Calu3 (cell line): ENCODE data around the gene BCL7A. TPM values are rescaled to one million over a fixed set of nuclear protein-coding genes. Genes with fewer than 3 reads are reported as not detected.

Experiments used
- BruUV-seq: library from RNA; stranded (reverse); fragments of 400-500 nt; replicated peaks from 2 replicates; lab custom pipeline; 2021; lab: Mats Ljungman, UMichigan
- CTCF ChIA-PET: fragments of 300-600 bp; sonication (Branson Sonifier 250); formaldehyde crosslinking; loops from one replicate; lab custom pipeline; 2022; ENCODE audit warnings: antibody characterized with exemption; lab: Charles Lee
- DNase-seq: peaks from one replicate; pipeline ENCODE4 v3.0.0; 2022
- H3K27ac Mint-ChIP-seq: one replicate; pipeline ENCODE4 v1.8.0; 2022; ENCODE audit warnings: mixed read lengths; ENCODE audit not compliant: unreplicated experiment
- H3K27me3 Mint-ChIP-seq: one replicate; pipeline ENCODE4 v1.8.0; 2022; ENCODE audit warnings: mixed read lengths; ENCODE audit not compliant: unreplicated experiment
- H3K36me3 Mint-ChIP-seq: one replicate; pipeline ENCODE4 v1.8.0; 2022; ENCODE audit warnings: mild to moderate bottlenecking, moderate library complexity, mixed read lengths; ENCODE audit not compliant: insufficient read depth, unreplicated experiment
- H3K4me1 Mint-ChIP-seq: one replicate; pipeline ENCODE4 v1.8.0; 2022; ENCODE audit warnings: mild to moderate bottlenecking, low read depth, mixed read lengths; ENCODE audit not compliant: unreplicated experiment
- H3K4me3 Mint-ChIP-seq: one replicate; pipeline ENCODE4 v1.8.0; 2022; ENCODE audit warnings: mild to moderate bottlenecking, low read depth, moderate library complexity, mixed read lengths; ENCODE audit not compliant: unreplicated experiment
- H3K9me3 Mint-ChIP-seq: one replicate; pipeline ENCODE4 v1.8.0; 2022; ENCODE audit warnings: low read depth, mixed read lengths; ENCODE audit not compliant: unreplicated experiment
- intact Hi-C: fragments of 100-400 bp; cut with micrococcal nuclease; formaldehyde crosslinking; loops from one replicate; pipeline ENCODE4 v1.10.0; 2022; ENCODE audit not compliant: unreplicated experiment
- total RNA-seq: library from RNA; stranded (reverse); gene quantifications from 2 replicates; pipeline ENCODE4 v1.2.3, GENCODE V29; 2022
- TF ChIP-seq, protein P1 (sequence below): fragments of 200-600 bp; IDR thresholded peaks from one replicate; pipeline ENCODE4 v1.8.0; 2022; ENCODE audit warnings: antibody characterized with exemption; ENCODE audit not compliant: unreplicated experiment

Gene BCL7A
- total RNA-seq, 1 experiment from 2014 or later = 21.0 TPM

DNA sequence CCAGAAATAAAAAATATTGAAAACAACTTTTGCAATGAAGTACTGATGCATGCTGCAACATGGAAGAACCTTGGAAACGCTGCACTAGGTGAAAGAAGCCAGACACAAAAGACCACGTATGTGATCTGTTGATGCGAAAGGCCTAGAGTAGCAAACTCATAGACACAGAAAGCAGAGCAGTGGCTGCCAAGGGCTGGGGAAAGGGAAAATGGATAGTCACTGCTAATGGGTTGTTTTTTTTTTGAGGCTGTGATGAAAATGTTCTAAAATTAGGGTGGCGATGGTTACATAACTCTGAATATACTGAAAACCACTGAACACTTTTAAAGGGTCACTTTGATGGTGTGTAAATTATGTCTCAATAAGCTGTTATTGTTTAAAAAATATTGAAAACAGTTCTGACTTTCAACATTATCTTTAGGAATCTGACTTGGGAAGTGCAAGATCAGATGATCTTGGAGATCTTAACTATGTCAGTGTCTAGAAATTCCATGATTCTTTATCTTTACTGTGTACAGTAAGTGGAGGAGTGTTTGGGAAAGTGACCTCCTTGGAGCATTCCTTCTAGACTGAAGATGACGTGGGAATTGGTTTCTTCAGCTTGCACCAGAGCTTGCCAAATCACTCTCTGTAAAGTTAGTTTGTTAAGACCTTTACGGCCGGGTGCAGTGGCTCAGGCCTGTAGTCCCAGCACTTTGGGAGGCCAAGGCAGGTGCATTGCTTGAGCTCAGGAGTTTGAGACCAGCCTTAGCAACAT lies 69.3 kb downstream of the BCL7A start:
- no peak for DNase-seq
- intact Hi-C loops = no loop called here
- Mint-ChIP-seq H3K27ac (no peak overlapping the region), H3K36me3 (no peaks in the 10 kb centered on the region), H3K27me3 (no peaks in the 10 kb centered on the region), H3K9me3 (no peaks in the 10 kb centered on the region), H3K4me3 (no peak overlapping the region), H3K4me1 (peaks cover 2% of the 10 kb centered on the region)
- CTCF ChIA-PET = no interaction called here
- no TSS peak for BruUV-seq
- TF ChIP-seq, protein P1, sequence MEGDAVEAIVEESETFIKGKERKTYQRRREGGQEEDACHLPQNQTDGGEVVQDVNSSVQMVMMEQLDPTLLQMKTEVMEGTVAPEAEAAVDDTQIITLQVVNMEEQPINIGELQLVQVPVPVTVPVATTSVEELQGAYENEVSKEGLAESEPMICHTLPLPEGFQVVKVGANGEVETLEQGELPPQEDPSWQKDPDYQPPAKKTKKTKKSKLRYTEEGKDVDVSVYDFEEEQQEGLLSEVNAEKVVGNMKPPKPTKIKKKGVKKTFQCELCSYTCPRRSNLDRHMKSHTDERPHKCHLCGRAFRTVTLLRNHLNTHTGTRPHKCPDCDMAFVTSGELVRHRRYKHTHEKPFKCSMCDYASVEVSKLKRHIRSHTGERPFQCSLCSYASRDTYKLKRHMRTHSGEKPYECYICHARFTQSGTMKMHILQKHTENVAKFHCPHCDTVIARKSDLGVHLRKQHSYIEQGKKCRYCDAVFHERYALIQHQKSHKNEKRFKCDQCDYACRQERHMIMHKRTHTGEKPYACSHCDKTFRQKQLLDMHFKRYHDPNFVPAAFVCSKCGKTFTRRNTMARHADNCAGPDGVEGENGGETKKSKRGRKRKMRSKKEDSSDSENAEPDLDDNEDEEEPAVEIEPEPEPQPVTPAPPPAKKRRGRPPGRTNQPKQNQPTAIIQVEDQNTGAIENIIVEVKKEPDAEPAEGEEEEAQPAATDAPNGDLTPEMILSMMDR = no peak

DNA sequence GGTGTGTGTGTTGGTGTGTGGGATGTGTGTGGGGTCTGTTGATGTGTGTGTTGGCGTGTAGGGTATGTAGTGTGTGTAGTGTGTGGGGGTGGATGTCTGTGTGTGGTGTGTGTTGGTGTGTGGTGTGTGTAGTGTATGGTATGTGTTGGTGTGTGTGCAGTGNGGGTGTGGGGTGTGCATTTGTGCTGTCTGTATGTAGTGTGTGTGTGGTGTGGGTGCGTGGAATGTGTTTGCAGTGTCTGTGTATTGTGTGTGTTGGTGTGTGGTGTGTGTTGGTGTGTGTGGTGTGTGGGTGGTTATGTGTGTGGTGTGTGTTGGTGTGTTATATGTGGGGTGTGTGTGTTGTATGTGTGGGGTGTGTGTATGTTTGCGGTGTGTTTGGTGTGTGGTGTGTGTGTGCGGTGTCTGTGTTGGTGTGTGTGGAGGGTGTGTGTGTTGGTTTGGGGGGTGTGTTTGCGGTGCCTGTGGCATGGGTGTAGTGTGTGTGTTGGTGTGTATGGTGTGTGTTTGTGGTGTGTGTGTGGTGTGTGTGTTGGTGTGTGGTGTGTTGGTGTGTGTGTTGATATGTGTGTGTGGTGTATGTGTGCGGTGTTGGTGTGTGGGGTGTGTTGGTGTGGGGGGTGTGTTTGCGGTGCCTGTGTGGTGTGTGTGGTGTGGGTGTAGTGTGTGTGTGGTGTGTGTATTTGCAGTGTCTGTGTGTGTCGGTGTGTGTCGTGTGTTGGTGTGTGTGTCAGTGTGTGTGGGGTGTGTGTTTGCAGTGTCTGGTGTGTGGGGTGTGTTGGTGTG lies 71.6 kb downstream of the BCL7A start:
- CTCF ChIA-PET = no interaction called here

DNA sequence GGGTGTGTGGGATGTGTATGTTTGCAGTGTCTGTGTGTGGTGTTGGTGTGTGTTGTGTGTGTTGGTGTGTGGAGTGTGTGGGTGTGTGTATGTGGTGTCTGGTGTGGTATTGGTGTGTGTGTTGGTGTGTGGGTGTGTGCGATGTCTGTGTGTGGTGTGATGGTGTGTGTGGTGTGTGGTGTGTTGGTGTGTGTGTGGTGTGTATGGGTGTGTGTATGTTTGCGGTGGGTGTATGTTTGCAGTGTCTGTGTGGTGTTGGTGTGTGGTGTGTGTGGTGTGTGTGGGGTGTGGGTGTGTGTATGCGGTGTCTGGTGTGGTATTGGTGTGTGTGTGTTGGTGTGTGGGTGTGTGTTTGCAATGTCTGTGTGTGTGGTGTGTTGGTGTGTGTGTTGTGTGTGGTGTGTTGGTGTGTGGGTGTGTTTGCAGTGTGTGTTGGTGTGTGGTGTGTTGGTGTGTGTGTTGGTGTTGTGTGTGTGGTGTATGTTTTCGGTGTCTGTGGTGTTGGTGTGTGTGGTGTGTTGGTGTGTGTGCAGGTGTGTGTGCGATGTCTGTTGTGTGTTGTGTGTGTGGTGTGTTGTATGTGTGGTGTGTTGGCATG lies 72.6 kb downstream of the BCL7A start:
- CTCF ChIA-PET = no interaction called here
- no peaks in the 10 kb centered on the region for H3K9me3 Mint-ChIP-seq
- H3K36me3 Mint-ChIP-seq = peaks cover 6% of the 10 kb centered on the region
- no peak overlapping the region for H3K4me3 Mint-ChIP-seq
- BruUV-seq = no TSS peak
- TF ChIP-seq, protein P1 = no peak
- intact Hi-C loops = no loop called here
- no peak for DNase-seq
- no peaks in the 10 kb centered on the region for H3K27me3 Mint-ChIP-seq
- no peak overlapping the region for H3K27ac Mint-ChIP-seq
- H3K4me1 Mint-ChIP-seq = peaks cover 32% of the 10 kb centered on the region

More for the DNA sequence above, 71.6 kb downstream of the BCL7A start:
- Mint-ChIP-seq H3K27me3 (no peaks in the 10 kb centered on the region), H3K9me3 (no peaks in the 10 kb centered on the region), H3K36me3 (peaks cover 6% of the 10 kb centered on the region), H3K4me3 (no peak overlapping the region), H3K4me1 (peaks cover 23% of the 10 kb centered on the region), H3K27ac (no peak overlapping the region)
- intact Hi-C loops = no loop called here
- no peak for DNase-seq
- TF ChIP-seq, protein P1 = no peak
- BruUV-seq = no TSS peak

DNA sequence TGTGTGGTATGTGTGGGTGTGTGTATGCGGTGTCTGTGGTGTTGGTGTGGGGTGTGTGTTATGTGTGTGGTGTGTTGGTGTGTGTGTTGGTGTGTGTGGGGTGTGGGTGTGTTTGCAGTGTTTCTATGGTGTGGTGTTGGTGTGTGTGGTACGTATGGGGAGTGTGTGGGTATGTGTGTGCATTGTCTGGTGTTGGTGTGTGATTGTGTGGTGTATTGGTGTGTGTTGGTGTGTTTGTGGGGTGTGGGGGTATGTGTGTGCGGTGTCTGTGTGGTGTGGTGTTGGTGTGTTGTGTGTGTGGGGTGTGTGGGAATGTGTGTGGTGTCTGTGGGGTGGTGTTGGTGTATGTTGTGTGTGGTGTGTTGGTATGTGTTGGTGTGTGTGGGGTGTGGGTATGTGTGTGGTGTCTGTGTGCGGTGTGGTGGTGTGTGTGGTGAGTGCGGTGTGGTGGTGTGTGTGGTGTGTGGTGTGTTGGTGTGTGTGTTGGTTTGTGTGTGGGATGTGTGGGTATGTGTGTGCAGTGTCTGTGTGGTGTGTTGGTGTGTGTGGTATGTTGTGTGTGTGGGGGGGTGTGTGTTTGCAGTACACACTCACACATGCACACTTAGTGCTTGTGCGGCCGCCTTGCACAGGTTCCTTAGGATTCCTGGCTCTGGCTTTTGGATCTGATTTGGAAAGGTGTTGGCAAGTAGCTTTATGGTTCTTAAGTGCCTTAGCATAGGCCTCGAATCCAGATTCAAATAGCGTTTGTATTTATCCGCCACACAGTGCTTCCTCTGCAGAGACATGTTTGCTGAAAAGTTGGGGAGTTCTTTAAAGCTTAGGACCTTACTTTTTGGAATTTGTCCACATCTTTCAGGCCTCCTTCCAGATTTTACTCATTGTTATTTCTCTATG lies 73.3 kb downstream of the BCL7A start:
- intact Hi-C loops = no loop called here
- H3K36me3 Mint-ChIP-seq = peaks cover 10% of the 10 kb centered on the region
- CTCF ChIA-PET = interaction anchor here (0.8 kb wide), 1 partner anchor 14 kb away, joined by 4 read pairs; no protein-coding TSS in a partner anchor
- peaks cover 40% of the 10 kb centered on the region for H3K4me1 Mint-ChIP-seq
- DNase-seq = no peak
- H3K4me3 Mint-ChIP-seq = no peak overlapping the region
- no peaks in the 10 kb centered on the region for H3K9me3 Mint-ChIP-seq
- no peaks in the 10 kb centered on the region for H3K27me3 Mint-ChIP-seq
- no peak overlapping the region for H3K27ac Mint-ChIP-seq
- no TSS peak for BruUV-seq
- TF ChIP-seq, protein P1 = no peak
